OCI-LY7 (cell line): ENCODE data around the gene SEMA3C.

Experiments used
- EZH2phosphoT487 ChIP-seq: fragments of 200-600 bp; sonication (generic); IDR thresholded peaks from 2 replicates; pipeline ENCODE4 v1.6.1; 2018; ENCODE audit warnings: low read depth, borderline replicate concordance, mild to moderate bottlenecking, mixed run types, antibody characterized with exemption, low read length, moderate library complexity, mixed read lengths
- TF ChIP-seq, protein P1 (sequence below): fragments of 200-600 bp; sonication (generic); conservative IDR thresholded peaks from 2 replicates; pipeline ENCODE4 v1.5.1; 2014; ENCODE audit warnings: mild to moderate bottlenecking, antibody characterized with exemption, low read length, moderate library complexity, mixed read lengths

- TF ChIP-seq, protein P1, sequence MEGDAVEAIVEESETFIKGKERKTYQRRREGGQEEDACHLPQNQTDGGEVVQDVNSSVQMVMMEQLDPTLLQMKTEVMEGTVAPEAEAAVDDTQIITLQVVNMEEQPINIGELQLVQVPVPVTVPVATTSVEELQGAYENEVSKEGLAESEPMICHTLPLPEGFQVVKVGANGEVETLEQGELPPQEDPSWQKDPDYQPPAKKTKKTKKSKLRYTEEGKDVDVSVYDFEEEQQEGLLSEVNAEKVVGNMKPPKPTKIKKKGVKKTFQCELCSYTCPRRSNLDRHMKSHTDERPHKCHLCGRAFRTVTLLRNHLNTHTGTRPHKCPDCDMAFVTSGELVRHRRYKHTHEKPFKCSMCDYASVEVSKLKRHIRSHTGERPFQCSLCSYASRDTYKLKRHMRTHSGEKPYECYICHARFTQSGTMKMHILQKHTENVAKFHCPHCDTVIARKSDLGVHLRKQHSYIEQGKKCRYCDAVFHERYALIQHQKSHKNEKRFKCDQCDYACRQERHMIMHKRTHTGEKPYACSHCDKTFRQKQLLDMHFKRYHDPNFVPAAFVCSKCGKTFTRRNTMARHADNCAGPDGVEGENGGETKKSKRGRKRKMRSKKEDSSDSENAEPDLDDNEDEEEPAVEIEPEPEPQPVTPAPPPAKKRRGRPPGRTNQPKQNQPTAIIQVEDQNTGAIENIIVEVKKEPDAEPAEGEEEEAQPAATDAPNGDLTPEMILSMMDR, result no peak
- TF ChIP-seq EZH2phosphoT487, result no peak
Observed at GRCh38 chr7:80873140-80873539, 45.7 kb downstream of the SEMA3C start.
